Endothelial cell of umbilical vein (primary cell): ENCODE measurements around the gene C9.

ENCODE experiments used
- CTCF ChIP-seq, 2 donors: IDR thresholded peaks; 1 replicate in 1 of 2; 2 replicates in 1 of 2; pipeline ENCODE4 v1.5.1; 2011; ENCODE audit warnings: low read length in 2 of 2, mild to moderate bottlenecking in 2 of 2, moderate library complexity in 2 of 2, control low read depth in 1 of 2, inconsistent platforms in 1 of 2, low read depth in 1 of 2; ENCODE audit not compliant: insufficient read depth in 1 of 2; ENCODE audit errors: extremely low read depth in 1 of 2
- EZH2 ChIP-seq: IDR thresholded peaks from 2 replicates; pipeline ENCODE4 v1.6.1; 2012; ENCODE audit warnings: borderline replicate concordance, low read depth, mild to moderate bottlenecking, moderate library complexity, low read length, inconsistent platforms; ENCODE audit not compliant: severe bottlenecking
- JUN ChIP-seq: IDR thresholded peaks from 2 replicates; pipeline ENCODE4 v1.6.1; 2011; ENCODE audit warnings: borderline replicate concordance, low read depth; ENCODE audit not compliant: insufficient read length, insufficient read depth
- MAX ChIP-seq: IDR thresholded peaks from 2 replicates; pipeline ENCODE4 v1.6.1; 2011; ENCODE audit not compliant: insufficient read depth, insufficient read length
- POLR2A ChIP-seq: IDR thresholded peaks from 2 replicates; pipeline ENCODE4 v1.6.1; 2012; ENCODE audit warnings: low read depth, mild to moderate bottlenecking, control low read depth, low read length
- POLR2AphosphoS5 ChIP-seq: IDR thresholded peaks from 2 replicates; pipeline ENCODE4 v1.6.1; 2012; ENCODE audit warnings: low read depth, mild to moderate bottlenecking, control low read depth, low read length, moderate library complexity; ENCODE audit not compliant: insufficient read depth

DNA sequence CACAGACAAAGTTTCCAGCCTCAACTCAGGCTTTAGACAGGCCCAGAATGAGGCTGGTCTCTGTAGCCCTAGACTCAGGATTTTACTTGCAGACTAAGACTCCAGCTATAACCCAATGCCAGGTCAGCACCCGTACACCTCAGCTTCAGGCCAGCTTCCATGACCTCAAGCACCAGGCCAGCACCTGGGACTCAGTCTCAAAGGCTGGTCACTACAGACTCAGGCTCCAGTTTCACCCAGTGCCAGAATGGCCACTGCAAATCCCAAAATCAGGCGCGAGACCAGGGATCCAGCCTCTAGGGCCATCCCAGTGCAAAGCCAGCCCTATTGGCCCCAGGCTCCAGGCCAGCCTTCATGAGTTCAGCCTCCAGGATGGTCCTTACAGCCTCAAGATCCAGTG, 44.9 kb downstream of the C9 start:
- no peak for TF ChIP-seq CTCF (IDR thresholded peaks at IDR 0.05; ENCODE audit: extremely low read depth in 1 of 2, insufficient read depth in 1 of 2, low read depth in 1 of 2, low read length in 2 of 2)
- no peak for TF ChIP-seq MAX
- no peak for TF ChIP-seq EZH2
- TF ChIP-seq POLR2A, result no peak
- no peak for TF ChIP-seq POLR2AphosphoS5
- no peak for TF ChIP-seq JUN
